Measurements from ENCODE around the gene RPL32. TPM values are rescaled to one million over a fixed set of nuclear protein-coding genes. Genes with fewer than 3 reads are reported as not detected.

The RPL32 gene
- total and polyA plus RNA-seq, 9 of the 15 experiments (the other 6 are each of a cell fraction or from before 2014, with no cell fraction given), result 2,738 to 6,200 (median 4,286) TPM

- TF ChIP-seq AFF4 (CRISPR knock-in tag; IDR thresholded peaks at IDR 0.05) (no peak; the same call in 1 of the 2 replicates), SNRNP70 (optimal IDR thresholded peaks at IDR 0.05; ENCODE audit: low read depth, low read length) (peak; percentile 17), PHB (CRISPR knock-in tag; IDR thresholded peaks at IDR 0.05) (no peak), JUNB (CRISPR knock-in tag; conservative IDR thresholded peaks at IDR 0.05) (no peak), NFXL1 (CRISPR knock-in tag; IDR thresholded peaks at IDR 0.05) (no peak), KAT2B (IDR thresholded peaks at IDR 0.05; ENCODE audit: low read depth, low read length) (no peak), RBM17 (IDR thresholded peaks at IDR 0.05; ENCODE audit: borderline replicate concordance, low read depth, low read length) (no peak), POLR3G (IDR thresholded peaks at IDR 0.05; ENCODE audit: extremely low read depth, insufficient read length, insufficient replicate concordance) (no peak), ZNF830 (CRISPR knock-in tag; IDR thresholded peaks at IDR 0.05) (no peak), FOXP4 (CRISPR knock-in tag; IDR thresholded peaks at IDR 0.05; ENCODE audit: borderline replicate concordance) (0 out of 2 replicates have a peak, but pooled peaks have one; percentile 57), PATZ1 (CRISPR knock-in tag; IDR thresholded peaks at IDR 0.05; ENCODE audit: borderline replicate concordance) (0 out of 2 replicates have a peak, but pooled peaks have one; percentile 1), FOXK1 (CRISPR knock-in tag; IDR thresholded peaks at IDR 0.05; ENCODE audit: borderline replicate concordance) (no peak; the same call in 1 of the 2 replicates), SIN3A (IDR thresholded peaks at IDR 0.05; ENCODE audit: borderline replicate concordance in 2 of 2, control insufficient read depth in 1 of 2, low read depth in 2 of 2, low read length in 2 of 2) (peak in 1 of 2 experiments; percentile 75; a peak in 1 of 4 replicates), CHAMP1 (IDR thresholded peaks at IDR 0.05) (no peak), TOE1 (IDR thresholded peaks at IDR 0.05; ENCODE audit: borderline replicate concordance) (no peak), TOE1 (CRISPR knock-in tag; IDR thresholded peaks at IDR 0.05; ENCODE audit: borderline replicate concordance, low read depth) (no peak), MIER1 (IDR thresholded peaks at IDR 0.05; ENCODE audit: low read depth) (no peak)
Measured at GRCh38 chr3:12840591-12841148, 695 bp downstream of the RPL32 start (continued).
